ENCODE results near the gene MUSTN1. TPM values are rescaled to one million over a fixed set of nuclear protein-coding genes. Genes with fewer than 3 reads are reported as not detected.

The MUSTN1 gene
- total and polyA plus RNA-seq, 2 donors (not counting 3 experiments of a cell fraction or from before 2014, with no cell fraction given): 1.1 to 2.2 TPM

DNA sequence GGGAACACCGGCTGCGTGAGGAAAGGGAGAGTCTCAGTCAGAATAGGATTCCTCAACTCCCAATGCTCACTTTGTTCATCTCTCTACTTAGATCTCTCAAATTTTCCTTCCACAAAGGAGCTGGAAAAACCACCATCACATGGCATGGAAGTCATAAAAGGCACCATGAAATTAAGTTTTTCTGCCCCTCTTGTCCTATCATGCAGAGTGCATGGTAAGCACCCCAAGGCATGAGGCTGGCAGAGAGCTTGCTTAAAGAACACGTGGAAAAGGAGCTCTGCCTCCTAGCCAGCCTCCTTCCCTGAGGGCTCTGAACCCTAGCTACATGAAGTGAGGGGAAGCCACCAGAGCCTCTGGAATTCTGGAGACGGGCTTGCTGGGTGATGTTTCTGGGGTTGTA lies 44.8 kb upstream of the MUSTN1 start:
- Histone ChIP-seq H3K27ac (ENCODE audit: insufficient read depth, low read depth, low read length) (no peak overlapping the region), H3K9me3 (replicated peaks; ENCODE audit: control insufficient read depth, insufficient read depth, low read length) (no peaks in the 10 kb centered on the region), H3K27me3 (ENCODE audit: control insufficient read depth in 2 of 2, insufficient read depth in 2 of 2, low read length in 2 of 2) (no peaks in the 10 kb centered on the region), H3K36me3 (ENCODE audit: control insufficient read depth in 2 of 2, extremely low read depth in 1 of 2, insufficient read depth in 2 of 2, low read length in 2 of 2) (no peaks in the 10 kb centered on the region), H3K9ac (replicated peaks; ENCODE audit: extremely low read depth, insufficient read depth, low read length) (no peak overlapping the region), H3K9me1 (replicated peaks; ENCODE audit: control insufficient read depth, extremely low read depth, insufficient read depth, low read length) (no peaks in the 10 kb centered on the region), H2AFZ (ENCODE audit: low read depth, low read length) (no peak overlapping the region), H3K4me3 (replicated peaks in 1 of 3; ENCODE audit: insufficient read depth in 1 of 3, low read depth in 1 of 3, low read length in 3 of 3) (no peak overlapping the region), H3K4me1 (ENCODE audit: control insufficient read depth, extremely low read depth, insufficient read depth, low read length) (no peaks in the 10 kb centered on the region), H3K79me2 (ENCODE audit: control insufficient read depth, insufficient read depth, low read length) (no peaks in the 10 kb centered on the region), H3K4me2 (ENCODE audit: insufficient read depth, low read length) (no peak overlapping the region), H4K20me1 (replicated peaks; ENCODE audit: control insufficient read depth, extremely low read depth, insufficient read depth, low read length) (no peaks in the 10 kb centered on the region)
- BruUV-seq (replicated peaks): no TSS peak
- intact Hi-C loops (cut with micrococcal nuclease): no loop called here
- ChIA-PET CTCF (interaction anchor here (0.6 to 1.6 kb wide), 10 partner anchors 9 to 221 kb away, joined by 3 to 5 read pairs (median 3); no protein-coding TSS in a partner anchor), POLR2A (no interaction called here)
- dilution Hi-C loops (cut with MboI; ENCODE audit: extremely low pct_ligation_motif_present, low sequenced_read_pairs): no loop called here
- no peak for FAIRE-seq
- no peak for TF ChIP-seq FOS (IDR thresholded peaks at IDR 0.05; ENCODE audit: borderline replicate concordance, insufficient read depth, low read length)
- no peak for TF ChIP-seq POLR2A (IDR thresholded peaks at IDR 0.05; ENCODE audit: low read depth, low read length)
- TF ChIP-seq POLR2AphosphoS5 (IDR thresholded peaks at IDR 0.05; ENCODE audit: insufficient read depth, low read depth, low read length): no peak
- TF ChIP-seq JUN (IDR thresholded peaks at IDR 0.05; ENCODE audit: borderline replicate concordance, insufficient read depth, insufficient read length, low read depth): no peak
- TF ChIP-seq, protein P1, sequence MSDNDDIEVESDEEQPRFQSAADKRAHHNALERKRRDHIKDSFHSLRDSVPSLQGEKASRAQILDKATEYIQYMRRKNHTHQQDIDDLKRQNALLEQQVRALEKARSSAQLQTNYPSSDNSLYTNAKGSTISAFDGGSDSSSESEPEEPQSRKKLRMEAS (IDR thresholded peaks at IDR 0.05; ENCODE audit: insufficient read depth, insufficient read length): no peak
- TF ChIP-seq, protein P2, sequence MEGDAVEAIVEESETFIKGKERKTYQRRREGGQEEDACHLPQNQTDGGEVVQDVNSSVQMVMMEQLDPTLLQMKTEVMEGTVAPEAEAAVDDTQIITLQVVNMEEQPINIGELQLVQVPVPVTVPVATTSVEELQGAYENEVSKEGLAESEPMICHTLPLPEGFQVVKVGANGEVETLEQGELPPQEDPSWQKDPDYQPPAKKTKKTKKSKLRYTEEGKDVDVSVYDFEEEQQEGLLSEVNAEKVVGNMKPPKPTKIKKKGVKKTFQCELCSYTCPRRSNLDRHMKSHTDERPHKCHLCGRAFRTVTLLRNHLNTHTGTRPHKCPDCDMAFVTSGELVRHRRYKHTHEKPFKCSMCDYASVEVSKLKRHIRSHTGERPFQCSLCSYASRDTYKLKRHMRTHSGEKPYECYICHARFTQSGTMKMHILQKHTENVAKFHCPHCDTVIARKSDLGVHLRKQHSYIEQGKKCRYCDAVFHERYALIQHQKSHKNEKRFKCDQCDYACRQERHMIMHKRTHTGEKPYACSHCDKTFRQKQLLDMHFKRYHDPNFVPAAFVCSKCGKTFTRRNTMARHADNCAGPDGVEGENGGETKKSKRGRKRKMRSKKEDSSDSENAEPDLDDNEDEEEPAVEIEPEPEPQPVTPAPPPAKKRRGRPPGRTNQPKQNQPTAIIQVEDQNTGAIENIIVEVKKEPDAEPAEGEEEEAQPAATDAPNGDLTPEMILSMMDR (IDR thresholded peaks at IDR 0.05; ENCODE audit: extremely low read depth in 1 of 2, insufficient read depth in 1 of 2, low read depth in 1 of 2, low read length in 2 of 2): no peak
- no peak for DNase-seq (ENCODE audit: low read depth, low spot score)
